ENCODE results near the gene SLC12A3. TPM values are rescaled to one million over a fixed set of nuclear protein-coding genes. Genes with fewer than 3 reads are reported as not detected.

The SLC12A3 gene
- total RNA-seq, 4 donors from 2014 or later, result not detected

- 55 to 60% methylated on average over 1 to 3 of the region's 4 CpGs for WGBS, 2 donors (ENCODE audit: low coverage in 1 of 2)
- peaks cover 9% of the 10 kb centered on the region for H3K27me3 ChIP-seq
- H3K27ac ChIP-seq, result no peak overlapping the region
- H3K4me1 ChIP-seq, result no peaks in the 10 kb centered on the region
- no peak for ATAC-seq
- no peak overlapping the region for H3K4me3 ChIP-seq
- TF ChIP-seq POLR2AphosphoS5 (IDR thresholded peaks at IDR 0.05), result no peak
- no peak for TF ChIP-seq POLR2A (IDR thresholded peaks at IDR 0.05)
- TF ChIP-seq CTCF (IDR thresholded peaks at IDR 0.05), result no peak
- H3K36me3 ChIP-seq, result no peaks in the 10 kb centered on the region
- no peaks in the 10 kb centered on the region for H3K9me3 ChIP-seq
Measured at GRCh38 chr16:56855946-56856345, 9.1 kb upstream of the SLC12A3 start.

DNA sequence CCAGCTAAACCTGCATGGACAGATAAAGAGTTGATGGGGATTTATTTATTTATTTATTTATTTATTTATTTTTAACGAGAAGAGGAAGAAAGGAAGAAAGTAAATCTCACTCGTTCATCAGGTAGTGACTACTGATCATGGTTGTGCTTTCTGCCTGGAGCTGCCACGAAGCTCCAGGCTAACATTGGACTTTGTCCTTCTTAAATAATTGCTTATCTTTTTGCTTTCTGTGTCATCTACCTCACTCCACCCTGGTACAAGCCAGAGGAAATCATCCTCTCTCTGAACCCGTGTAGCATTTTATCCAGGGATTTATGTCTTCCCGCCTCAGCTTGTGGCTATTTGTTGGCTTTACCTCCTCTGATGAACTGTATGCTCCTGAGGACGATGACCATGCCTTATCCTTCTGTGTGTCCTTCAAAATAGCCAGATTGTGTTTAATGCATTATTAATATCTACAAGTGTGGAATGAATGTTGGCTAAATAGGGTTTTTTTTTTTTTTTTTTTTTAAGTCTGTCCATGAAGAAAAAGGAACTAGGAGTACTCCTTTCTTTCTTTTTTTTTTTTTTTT lies 8.0 kb upstream of the SLC12A3 start:
- Histone ChIP-seq H3K36me3 (no peaks in the 10 kb centered on the region), H3K4me3 (no peak overlapping the region), H3K4me1 (no peaks in the 10 kb centered on the region), H3K27me3 (peaks cover 9% of the 10 kb centered on the region), H3K27ac (no peak overlapping the region), H3K9me3 (no peaks in the 10 kb centered on the region)
- 59 to 87% methylated on average over 5 to 6 of the region's 6 CpGs for WGBS, 2 donors (ENCODE audit: low coverage in 1 of 2)
- no peak for ATAC-seq
- no peak for TF ChIP-seq EP300 (IDR thresholded peaks at IDR 0.05)

DNA sequence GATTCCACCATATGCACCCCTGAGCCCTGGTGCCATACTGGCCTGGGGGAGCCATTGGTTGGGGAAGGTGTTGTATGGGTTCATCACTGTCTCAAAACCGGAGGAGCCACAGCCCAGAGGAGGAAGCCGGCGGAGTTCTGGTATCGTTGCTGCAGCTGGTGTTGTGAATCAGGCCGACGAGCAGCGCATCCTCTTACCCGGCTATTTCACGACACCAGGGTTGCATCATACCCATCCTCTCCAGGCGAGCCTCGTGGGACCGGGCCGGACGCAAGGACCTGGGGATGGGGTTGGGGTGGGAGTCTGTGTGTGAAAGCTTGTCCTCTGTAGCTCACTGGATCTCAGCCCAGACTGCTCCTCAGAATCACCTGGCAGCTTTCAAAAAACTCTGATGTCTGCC lies 6.6 kb upstream of the SLC12A3 start:
- H3K9me3 ChIP-seq, result no peaks in the 10 kb centered on the region
- H3K4me3 ChIP-seq, result no peak overlapping the region
- H3K36me3 ChIP-seq, result no peaks in the 10 kb centered on the region
- TF ChIP-seq POLR2AphosphoS5 (IDR thresholded peaks at IDR 0.05) (no peak), POLR2A (IDR thresholded peaks at IDR 0.05) (no peak), CTCF (IDR thresholded peaks at IDR 0.05) (no peak), EP300 (IDR thresholded peaks at IDR 0.05) (no peak)
- H3K27me3 ChIP-seq, result peaks cover 9% of the 10 kb centered on the region
- no peak for ATAC-seq
- no peaks in the 10 kb centered on the region for H3K4me1 ChIP-seq
- no peak overlapping the region for H3K27ac ChIP-seq
- 90% methylated on average over 13 of the region's 14 CpGs; no CpG with 5 or more reads in 1 of the 2 donors for WGBS, 2 donors (ENCODE audit: low coverage in 1 of 2)

GRCh38 chr16:56859636-56860035 lies 5.4 kb upstream of the SLC12A3 start:
- no peak for TF ChIP-seq POLR2AphosphoS5 (IDR thresholded peaks at IDR 0.05)
- TF ChIP-seq CTCF (IDR thresholded peaks at IDR 0.05), result no peak
- no peak for TF ChIP-seq POLR2A (IDR thresholded peaks at IDR 0.05)
- TF ChIP-seq EP300 (IDR thresholded peaks at IDR 0.05), result no peak
- ATAC-seq, result no peak
- no peaks in the 10 kb centered on the region for H3K9me3 ChIP-seq
- no peaks in the 10 kb centered on the region for H3K36me3 ChIP-seq
- WGBS, 2 donors (ENCODE audit: low coverage in 1 of 2), result 93 to 100% methylated on average over 1 to 2 of the region's 2 CpGs
- H3K27ac ChIP-seq, result no peak overlapping the region
- H3K4me3 ChIP-seq, result no peak overlapping the region
- peaks cover 9% of the 10 kb centered on the region for H3K27me3 ChIP-seq
- no peaks in the 10 kb centered on the region for H3K4me1 ChIP-seq

DNA sequence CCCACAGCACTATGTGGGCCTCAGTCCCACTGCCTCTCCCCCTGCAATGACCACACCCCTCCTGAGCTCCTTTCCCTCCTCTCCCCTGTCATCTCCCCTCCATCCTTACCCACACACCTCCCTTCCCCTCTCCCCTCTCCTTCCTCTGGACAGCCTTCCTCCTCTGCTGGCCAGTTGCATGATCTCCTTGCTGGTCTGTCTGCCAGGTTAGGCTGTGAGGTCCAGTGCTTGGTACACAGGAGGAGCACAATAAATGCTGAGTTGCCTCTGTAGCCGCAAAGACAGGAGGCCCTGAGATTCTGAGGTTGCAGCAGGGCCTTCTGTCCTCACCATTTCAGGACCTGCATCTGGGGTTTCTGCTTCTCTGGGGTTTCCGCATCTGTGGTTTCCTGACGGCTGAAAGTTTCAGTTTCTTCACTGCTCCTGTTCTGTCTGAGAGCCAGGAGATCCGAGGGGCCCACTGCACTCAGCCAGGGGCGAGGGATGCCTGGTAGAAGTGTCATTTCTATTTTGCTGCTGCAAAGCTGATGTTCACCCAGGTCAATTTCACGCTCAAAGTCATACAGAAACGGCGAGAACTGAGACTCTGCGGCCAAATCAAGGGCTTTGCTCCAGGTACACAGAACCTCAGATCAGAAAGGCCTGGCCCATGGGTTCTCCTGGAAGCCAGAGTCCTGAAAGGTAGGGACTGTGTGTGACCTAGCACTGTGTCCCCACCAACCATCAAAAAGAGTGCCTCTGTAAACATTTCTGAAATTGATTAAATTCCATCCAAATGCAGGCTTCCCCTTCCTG lies 4.6 kb upstream of the SLC12A3 start:
- 72 to 100% methylated on average over 1 to 6 of the region's 9 CpGs for WGBS, 2 donors (ENCODE audit: low coverage in 1 of 2)
- no peak for ATAC-seq
- Histone ChIP-seq H3K27me3 (peaks cover 9% of the 10 kb centered on the region), H3K4me3 (no peak overlapping the region), H3K27ac (no peak overlapping the region), H3K4me1 (no peaks in the 10 kb centered on the region), H3K9me3 (no peaks in the 10 kb centered on the region), H3K36me3 (no peaks in the 10 kb centered on the region)
- TF ChIP-seq POLR2A (IDR thresholded peaks at IDR 0.05) (no peak), CTCF (IDR thresholded peaks at IDR 0.05) (no peak), POLR2AphosphoS5 (IDR thresholded peaks at IDR 0.05) (no peak), EP300 (IDR thresholded peaks at IDR 0.05) (no peak)

Measured in gastroesophageal sphincter (tissue), 4 donors.